ENCODE results near the gene ABCG5.

ABCG5 gene

GRCh38 chr2:43874776-43875451 lies 36.3 kb upstream of the ABCG5 start:
- Histone ChIP-seq H3K4me2 (ENCODE audit: low read length) (no peak overlapping the region), H3K36me3 (ENCODE audit: control insufficient read depth, insufficient read depth, low read length) (no peaks in the 10 kb centered on the region), H3K27me3 (ENCODE audit: control insufficient read depth, insufficient read depth, low read length) (no peaks in the 10 kb centered on the region), H3K27ac (no peak overlapping the region), H2AFZ (no peak overlapping the region), H3K4me3 (ENCODE audit: low read depth, low read length) (no peak overlapping the region), H3K9ac (no peak overlapping the region), H3K79me2 (no peaks in the 10 kb centered on the region), H3K4me1 (no peaks in the 10 kb centered on the region), H3K9me3 (ENCODE audit: control insufficient read depth, low read length) (no peaks in the 10 kb centered on the region)
- no peak for TF ChIP-seq CTCF (IDR thresholded peaks at IDR 0.05)

- H3K27me3 ChIP-seq (ENCODE audit: control insufficient read depth, insufficient read depth, low read length), result no peaks in the 10 kb centered on the region
- no peaks in the 10 kb centered on the region for H3K4me1 ChIP-seq
- no peak for TF ChIP-seq CTCF (IDR thresholded peaks at IDR 0.05)
- H3K79me2 ChIP-seq, result no peaks in the 10 kb centered on the region
- no peak overlapping the region for H3K4me3 ChIP-seq (ENCODE audit: low read depth, low read length)
- no peaks in the 10 kb centered on the region for H3K36me3 ChIP-seq (ENCODE audit: control insufficient read depth, insufficient read depth, low read length)
- no peak overlapping the region for H3K27ac ChIP-seq
- no peak overlapping the region for H2AFZ ChIP-seq
- H3K9ac ChIP-seq, result no peak overlapping the region
- no peak overlapping the region for H3K4me2 ChIP-seq (ENCODE audit: low read length)
- H3K9me3 ChIP-seq (ENCODE audit: control insufficient read depth, low read length), result no peaks in the 10 kb centered on the region
These were observed 33.5 kb upstream of the ABCG5 start for GRCh38 chr2:43872151-43872550.

GRCh38 chr2:43855292-43855691 lies 16.7 kb upstream of the ABCG5 start:
- no peaks in the 10 kb centered on the region for H3K9me3 ChIP-seq (ENCODE audit: control insufficient read depth, low read length)
- H3K79me2 ChIP-seq, result no peaks in the 10 kb centered on the region
- H3K27ac ChIP-seq, result no peak overlapping the region
- no peak overlapping the region for H3K4me3 ChIP-seq (ENCODE audit: low read depth, low read length)
- H3K9ac ChIP-seq, result no peak overlapping the region
- no peak overlapping the region for H3K4me2 ChIP-seq (ENCODE audit: low read length)
- no peaks in the 10 kb centered on the region for H3K36me3 ChIP-seq (ENCODE audit: control insufficient read depth, insufficient read depth, low read length)
- H3K4me1 ChIP-seq, result no peaks in the 10 kb centered on the region
- TF ChIP-seq CTCF (IDR thresholded peaks at IDR 0.05), result no peak
- H2AFZ ChIP-seq, result no peak overlapping the region
- H3K27me3 ChIP-seq (ENCODE audit: control insufficient read depth, insufficient read depth, low read length), result no peaks in the 10 kb centered on the region

- TF ChIP-seq CTCF (IDR thresholded peaks at IDR 0.05), result no peak
- no peak overlapping the region for H2AFZ ChIP-seq
- no peaks in the 10 kb centered on the region for H3K9me3 ChIP-seq (ENCODE audit: control insufficient read depth, low read length)
- no peak overlapping the region for H3K9ac ChIP-seq
- H3K4me1 ChIP-seq, result no peaks in the 10 kb centered on the region
- H3K27ac ChIP-seq, result no peak overlapping the region
- no peaks in the 10 kb centered on the region for H3K27me3 ChIP-seq (ENCODE audit: control insufficient read depth, insufficient read depth, low read length)
- no peak overlapping the region for H3K4me3 ChIP-seq (ENCODE audit: low read depth, low read length)
- no peak overlapping the region for H3K4me2 ChIP-seq (ENCODE audit: low read length)
- no peaks in the 10 kb centered on the region for H3K36me3 ChIP-seq (ENCODE audit: control insufficient read depth, insufficient read depth, low read length)
- no peaks in the 10 kb centered on the region for H3K79me2 ChIP-seq
These were observed 16.0 kb upstream of the ABCG5 start for GRCh38 chr2:43854671-43855070.

Data from parathyroid adenoma (tissue), 2 donors.